HG03039 (cell line): ENCODE results near the gene AMFR.
A peak's percentile ranks its signal among the peaks of the same experiment; 100 is the strongest.

Experiments used
- ATAC-seq: cut with Tn5 transposase; IDR thresholded peaks from one replicate; pipeline ENCODE4 v1.9.1; 2021; ENCODE audit warnings: mild to moderate bottlenecking, moderate library complexity; ENCODE audit not compliant: unreplicated experiment

AMFR gene

GRCh38 chr16:56336071-56336688 lies 89.2 kb downstream of the AMFR start:
- no peak for ATAC-seq

- ATAC-seq: no peak
These were observed 90.6 kb downstream of the AMFR start for GRCh38 chr16:56334761-56335160.

- ATAC-seq: no peak
These were observed 92.8 kb downstream of the AMFR start for GRCh38 chr16:56332464-56333079.

GRCh38 chr16:56331915-56332314 lies 93.4 kb downstream of the AMFR start:
- no peak for ATAC-seq

GRCh38 chr16:56331399-56331798 lies 93.9 kb downstream of the AMFR start:
- ATAC-seq: no peak

- no peak for ATAC-seq
These were observed 94.9 kb downstream of the AMFR start for GRCh38 chr16:56330476-56330875.

- ATAC-seq: no peak
These were observed 95.5 kb downstream of the AMFR start for GRCh38 chr16:56329887-56330286.

- ATAC-seq: no peak
These were observed 96.9 kb downstream of the AMFR start for GRCh38 chr16:56328276-56329022.

- no peak for ATAC-seq
These were observed 97.5 kb downstream of the AMFR start for GRCh38 chr16:56327929-56328258.

- ATAC-seq: no peak
These were observed 98.0 kb downstream of the AMFR start for GRCh38 chr16:56327071-56327928.

GRCh38 chr16:56325956-56326355 lies 99.4 kb downstream of the AMFR start:
- no peak for ATAC-seq

GRCh38 chr16:56324406-56324805 lies 100.9 kb downstream of the AMFR start:
- ATAC-seq: no peak

- ATAC-seq: no peak
These were observed 103.8 kb downstream of the AMFR start for GRCh38 chr16:56321571-56321970.

GRCh38 chr16:56320811-56321558 lies 104.4 kb downstream of the AMFR start:
- no peak for ATAC-seq

GRCh38 chr16:56320056-56320455 lies 105.3 kb downstream of the AMFR start:
- no peak for ATAC-seq

- no peak for ATAC-seq
These were observed 106.0 kb downstream of the AMFR start for GRCh38 chr16:56319376-56319775.

- no peak for ATAC-seq
These were observed 106.6 kb downstream of the AMFR start for GRCh38 chr16:56318827-56319140.

GRCh38 chr16:56317998-56318826 lies 107.1 kb downstream of the AMFR start:
- peak; percentile 73 for ATAC-seq

GRCh38 chr16:56316545-56316944 lies 108.8 kb downstream of the AMFR start:
- no peak for ATAC-seq

GRCh38 chr16:56315955-56316354 lies 109.4 kb downstream of the AMFR start:
- no peak for ATAC-seq
